ENCODE data around the gene MTA1.
A peak's percentile ranks its signal among the peaks of the same experiment; 100 is the strongest.

The MTA1 gene

GRCh38 chr14:105444859-105445258 lies 25.2 kb downstream of the MTA1 start:
- no peak for DNase-seq (ENCODE audit: low read depth in 2 of 2)

- DNase-seq (ENCODE audit: low read depth in 2 of 2): no peak
These were observed 25.7 kb downstream of the MTA1 start for GRCh38 chr14:105445290-105445689.

- DNase-seq (ENCODE audit: low read depth in 2 of 2): no peak
These were observed 26.5 kb downstream of the MTA1 start for GRCh38 chr14:105445901-105446845.

GRCh38 chr14:105446971-105447370 lies 27.3 kb downstream of the MTA1 start:
- DNase-seq (ENCODE audit: low read depth in 2 of 2): no peak

GRCh38 chr14:105447651-105448640 lies 28.3 kb downstream of the MTA1 start:
- DNase-seq (ENCODE audit: low read depth in 2 of 2): no peak

- DNase-seq (ENCODE audit: low read depth in 2 of 2): peak; percentile 50 to 60
These were observed 29.1 kb downstream of the MTA1 start for GRCh38 chr14:105448706-105449111.

GRCh38 chr14:105449276-105450122 lies 29.9 kb downstream of the MTA1 start:
- no peak for DNase-seq (ENCODE audit: low read depth in 2 of 2)

- DNase-seq (ENCODE audit: low read depth in 2 of 2): no peak
These were observed 30.5 kb downstream of the MTA1 start for GRCh38 chr14:105450123-105450505.

GRCh38 chr14:105450864-105451720 lies 31.5 kb downstream of the MTA1 start:
- DNase-seq (ENCODE audit: low read depth in 2 of 2): no peak

GRCh38 chr14:105452963-105453362 lies 33.3 kb downstream of the MTA1 start:
- DNase-seq (ENCODE audit: low read depth in 2 of 2): no peak

GRCh38 chr14:105453847-105454246 lies 34.2 kb downstream of the MTA1 start:
- no peak for DNase-seq (ENCODE audit: low read depth in 2 of 2)

- no peak for DNase-seq (ENCODE audit: low read depth in 2 of 2)
These were observed 35.5 kb downstream of the MTA1 start for GRCh38 chr14:105455086-105455640.

- no peak for DNase-seq (ENCODE audit: low read depth in 2 of 2)
These were observed 36.4 kb downstream of the MTA1 start for GRCh38 chr14:105455766-105456660.

- DNase-seq (ENCODE audit: low read depth in 2 of 2): no peak
These were observed 37.4 kb downstream of the MTA1 start for GRCh38 chr14:105456736-105457617.

- DNase-seq (ENCODE audit: low read depth in 2 of 2): no peak
These were observed 38.4 kb downstream of the MTA1 start for GRCh38 chr14:105458010-105458409.

GRCh38 chr14:105458571-105458970 lies 38.9 kb downstream of the MTA1 start:
- no peak for DNase-seq (ENCODE audit: low read depth in 2 of 2)

- no peak for DNase-seq (ENCODE audit: low read depth in 2 of 2)
These were observed 40.5 kb downstream of the MTA1 start for GRCh38 chr14:105460116-105460515.

GRCh38 chr14:105460616-105461015 lies 41.0 kb downstream of the MTA1 start:
- no peak for DNase-seq (ENCODE audit: low read depth in 2 of 2)
